Esophagus (tissue), 2 donors: ENCODE measurements around the gene COX4I2. TPM values are rescaled to one million over a fixed set of nuclear protein-coding genes. Genes with fewer than 3 reads are reported as not detected.

Experiments
- H3K27ac ChIP-seq, 2 donors: one replicate each; pipeline ENCODE4 v1.5.1; 2013; ENCODE audit warnings: low read depth in 2 of 2, mild to moderate bottlenecking in 2 of 2, inconsistent platforms in 1 of 2, low read length in 1 of 2, moderate library complexity in 1 of 2
- H3K27me3 ChIP-seq, 2 donors: one replicate each; pipeline ENCODE4 v1.6.1; 2013; ENCODE audit warnings: low read length in 2 of 2, control low read depth in 1 of 2, mild to moderate bottlenecking in 1 of 2; ENCODE audit not compliant: insufficient read depth in 2 of 2, control insufficient read depth in 1 of 2
- H3K36me3 ChIP-seq, 2 donors: one replicate each; pipeline ENCODE4 v1.6.1; 2013; ENCODE audit warnings: low read length in 1 of 2; ENCODE audit not compliant: control insufficient read depth in 2 of 2, insufficient read depth in 2 of 2
- H3K4me1 ChIP-seq, 2 donors: one replicate each; pipeline ENCODE4 v1.6.1; 2013; ENCODE audit warnings: low read length in 1 of 2; ENCODE audit not compliant: control insufficient read depth in 2 of 2, insufficient read depth in 2 of 2
- H3K4me3 ChIP-seq, 2 donors: one replicate each; pipeline ENCODE4 v1.5.1; 2013; ENCODE audit warnings: low read length in 2 of 2, mild to moderate bottlenecking in 2 of 2, low read depth in 1 of 2, moderate library complexity in 1 of 2
- H3K9me3 ChIP-seq, 2 donors: one replicate each; pipeline ENCODE4 v1.6.1; 2013; ENCODE audit warnings: mild to moderate bottlenecking in 2 of 2, low read depth in 1 of 2, low read length in 1 of 2, moderate library complexity in 1 of 2; ENCODE audit not compliant: control insufficient read depth in 2 of 2, insufficient read depth in 1 of 2
- WGBS, 2 donors: extraction: QIAGEN DNeasy Blood & Tissue Kit; methylation state at CpG; one replicate each; pipeline ENCODE4 v1.1.7; 2013; 5-methylcytosine and 5-hydroxymethylcytosine counted together
- polyA plus RNA-seq, 2 donors: library from polyadenylated mRNA; stranded (reverse); fragments of 200-250 nt; gene quantifications; one replicate each; pipeline ENCODE4 v1.2.3, GENCODE V29; 2013
- donor health status: healthy with polysubstance abuse.
- donor health status: Bipolar disorder and iron deficiency.

COX4I2 gene
- polyA plus RNA-seq, 2 donors, result 2.6 to 3.8 TPM

- Histone ChIP-seq H3K27me3 (no peaks in the 10 kb centered on the region), H3K9me3 (no peaks in the 10 kb centered on the region), H3K36me3 (peaks cover 0 to 14% of the 10 kb centered on the region in 2 donors), H3K4me3 (no peak overlapping the region), H3K27ac (no peak overlapping the region), H3K4me1 (peaks cover 10 to 20% of the 10 kb centered on the region in 2 donors)
- WGBS, 2 donors, result 84 to 91% methylated on average over 7 of the region's 7 CpGs
Observed at GRCh38 chr20:31681128-31681727, 43.5 kb downstream of the COX4I2 start.

- Histone ChIP-seq H3K27ac (no peak overlapping the region), H3K4me1 (peaks cover 10 to 15% of the 10 kb centered on the region in 2 donors), H3K4me3 (no peak overlapping the region), H3K27me3 (no peaks in the 10 kb centered on the region), H3K36me3 (peaks cover 0 to 10% of the 10 kb centered on the region in 2 donors), H3K9me3 (no peaks in the 10 kb centered on the region)
- WGBS, 2 donors, result 90 to 92% methylated on average over 3 of the region's 3 CpGs
Observed at GRCh38 chr20:31681769-31682168, 44.1 kb downstream of the COX4I2 start.

GRCh38 chr20:31682352-31682751 lies 44.6 kb downstream of the COX4I2 start:
- 93 to 94% methylated on average over 3 of the region's 3 CpGs for WGBS, 2 donors
- H3K27ac ChIP-seq, result no peak overlapping the region
- H3K4me1 ChIP-seq, result peaks cover 10 to 15% of the 10 kb centered on the region in 2 donors
- H3K9me3 ChIP-seq, result no peaks in the 10 kb centered on the region
- peaks cover 0 to 9% of the 10 kb centered on the region in 2 donors for H3K36me3 ChIP-seq
- no peaks in the 10 kb centered on the region for H3K27me3 ChIP-seq
- no peak overlapping the region for H3K4me3 ChIP-seq

GRCh38 chr20:31682927-31683326 lies 45.2 kb downstream of the COX4I2 start:
- H3K4me1 ChIP-seq, result peaks cover 10 to 15% of the 10 kb centered on the region in 2 donors
- no peaks in the 10 kb centered on the region for H3K27me3 ChIP-seq
- H3K9me3 ChIP-seq, result no peaks in the 10 kb centered on the region
- H3K36me3 ChIP-seq, result peaks cover 0 to 9% of the 10 kb centered on the region in 2 donors
- WGBS, 2 donors, result 82 to 92% methylated on average over 2 of the region's 2 CpGs
- H3K4me3 ChIP-seq, result no peak overlapping the region
- H3K27ac ChIP-seq, result no peak overlapping the region

DNA sequence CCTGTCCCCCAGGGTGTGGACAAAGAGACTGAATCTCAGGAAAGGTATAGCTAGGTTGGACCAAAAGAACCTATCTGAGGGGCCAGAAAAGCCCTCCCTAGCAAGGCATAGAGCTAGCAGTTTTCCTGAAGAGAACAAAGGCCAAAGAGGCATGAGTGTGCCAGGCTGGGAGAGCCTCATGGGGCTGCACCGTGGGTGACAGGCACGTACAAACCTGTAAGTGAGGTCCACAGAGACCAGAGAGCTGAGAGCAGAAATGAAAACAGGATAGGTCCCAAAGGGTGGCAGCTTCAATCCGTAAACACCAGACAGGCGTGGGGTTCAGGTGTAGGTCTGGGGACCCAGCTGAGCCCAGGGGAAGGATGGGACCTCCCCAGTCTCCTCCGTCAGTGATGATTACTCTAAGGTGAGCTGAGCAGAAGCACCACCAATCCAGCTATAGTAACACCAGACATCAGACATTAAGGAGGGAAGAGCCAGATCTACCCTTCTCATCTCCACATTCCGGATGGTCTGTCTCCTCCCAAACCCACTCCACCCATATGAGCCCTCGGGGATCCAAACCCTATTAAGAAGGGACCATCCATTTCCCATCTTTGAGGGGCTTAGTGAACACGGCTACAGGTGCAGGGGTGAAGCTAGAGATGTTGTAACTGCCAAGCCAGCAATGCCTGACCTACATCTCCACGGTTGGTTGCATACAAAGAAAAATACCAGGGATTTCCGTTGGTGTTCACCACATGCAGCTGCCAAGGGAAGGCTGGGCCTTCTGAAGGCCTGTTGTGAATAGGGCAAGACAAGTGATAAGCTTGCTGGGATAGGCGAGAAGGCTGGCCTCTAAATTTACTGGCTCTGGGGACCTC lies 46.7 kb downstream of the COX4I2 start:
- Histone ChIP-seq H3K9me3 (no peaks in the 10 kb centered on the region), H3K4me3 (no peak overlapping the region), H3K4me1 (peaks cover under 1 to 7% of the 10 kb centered on the region in 2 donors), H3K27me3 (no peaks in the 10 kb centered on the region), H3K27ac (no peak overlapping the region), H3K36me3 (peaks cover 0 to 5% of the 10 kb centered on the region in 2 donors)
- WGBS, 2 donors, result 63 to 69% methylated on average over 11 of the region's 11 CpGs

GRCh38 chr20:31685853-31686643 lies 48.3 kb downstream of the COX4I2 start:
- Histone ChIP-seq H3K27ac (no peak overlapping the region), H3K36me3 (peaks cover 0 to 5% of the 10 kb centered on the region in 2 donors), H3K27me3 (no peaks in the 10 kb centered on the region), H3K4me1 (peaks cover 0 to 6% of the 10 kb centered on the region in 2 donors), H3K9me3 (no peaks in the 10 kb centered on the region), H3K4me3 (no peak overlapping the region)
- 75 to 85% methylated on average over 2 of the region's 2 CpGs for WGBS, 2 donors

DNA sequence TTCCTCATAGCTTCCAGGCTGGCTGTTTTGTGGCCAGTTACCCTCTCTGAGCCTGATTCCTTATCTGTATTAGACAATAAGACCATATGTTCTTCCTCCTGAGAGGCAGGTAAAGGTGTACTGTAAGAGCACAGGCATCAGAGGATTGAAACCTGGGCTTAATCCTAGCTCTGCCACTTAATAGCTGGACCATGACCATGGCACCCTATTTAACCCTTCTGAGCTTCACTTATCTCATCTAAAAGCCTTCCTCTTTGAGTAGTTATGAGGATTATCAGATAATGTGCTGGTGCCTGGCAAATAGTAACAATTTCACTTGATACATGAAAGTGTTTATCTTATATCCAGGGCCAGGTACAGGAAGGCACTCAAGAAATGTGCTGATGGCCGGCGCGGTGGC lies 50.1 kb downstream of the COX4I2 start:
- Histone ChIP-seq H3K4me1 (peaks cover 0 to 6% of the 10 kb centered on the region in 2 donors), H3K27me3 (no peaks in the 10 kb centered on the region), H3K27ac (no peak overlapping the region), H3K9me3 (no peaks in the 10 kb centered on the region), H3K36me3 (peaks cover 0 to 5% of the 10 kb centered on the region in 2 donors), H3K4me3 (no peak overlapping the region)
- WGBS, 2 donors, result 75 to 95% methylated on average over 3 of the region's 3 CpGs

GRCh38 chr20:31689141-31689540 lies 51.4 kb downstream of the COX4I2 start:
- Histone ChIP-seq H3K27me3 (no peaks in the 10 kb centered on the region), H3K4me3 (no peak overlapping the region), H3K27ac (no peak overlapping the region), H3K9me3 (no peaks in the 10 kb centered on the region), H3K36me3 (peaks cover 0 to 2% of the 10 kb centered on the region in 2 donors), H3K4me1 (peaks cover 0 to 6% of the 10 kb centered on the region in 2 donors)
- 86 to 92% methylated on average over 5 of the region's 5 CpGs for WGBS, 2 donors

GRCh38 chr20:31690124-31690666 lies 52.5 kb downstream of the COX4I2 start:
- no peaks in the 10 kb centered on the region for H3K4me1 ChIP-seq

More at GRCh38 chr20:31690124-31690666, 52.5 kb downstream of the COX4I2 start:
- no peaks in the 10 kb centered on the region for H3K9me3 ChIP-seq
- no peaks in the 10 kb centered on the region for H3K36me3 ChIP-seq
- 80 to 85% methylated on average over 3 of the region's 3 CpGs for WGBS, 2 donors
- H3K27ac ChIP-seq, result no peak overlapping the region
- no peaks in the 10 kb centered on the region for H3K27me3 ChIP-seq
- H3K4me3 ChIP-seq, result no peak overlapping the region
